Activated CD4-positive, alpha-beta T cell treated with anti-CD3 and anti-CD28 coated beads for 1 hour (primary cell): ENCODE data around the gene CRK.
"Not testable (repeated sequence)": the region's sequence is repeated elsewhere in the genome, so short reads cannot be mapped to it uniquely, and the experiment has no call there.

Experiments used
- DNase-seq: peaks from one replicate; pipeline ENCODE4 v3.0.0-alpha.2; 2020

Gene CRK

GRCh38 chr17:1379930-1380313 lies 76.1 kb downstream of the CRK start:
- no peak for DNase-seq

DNA sequence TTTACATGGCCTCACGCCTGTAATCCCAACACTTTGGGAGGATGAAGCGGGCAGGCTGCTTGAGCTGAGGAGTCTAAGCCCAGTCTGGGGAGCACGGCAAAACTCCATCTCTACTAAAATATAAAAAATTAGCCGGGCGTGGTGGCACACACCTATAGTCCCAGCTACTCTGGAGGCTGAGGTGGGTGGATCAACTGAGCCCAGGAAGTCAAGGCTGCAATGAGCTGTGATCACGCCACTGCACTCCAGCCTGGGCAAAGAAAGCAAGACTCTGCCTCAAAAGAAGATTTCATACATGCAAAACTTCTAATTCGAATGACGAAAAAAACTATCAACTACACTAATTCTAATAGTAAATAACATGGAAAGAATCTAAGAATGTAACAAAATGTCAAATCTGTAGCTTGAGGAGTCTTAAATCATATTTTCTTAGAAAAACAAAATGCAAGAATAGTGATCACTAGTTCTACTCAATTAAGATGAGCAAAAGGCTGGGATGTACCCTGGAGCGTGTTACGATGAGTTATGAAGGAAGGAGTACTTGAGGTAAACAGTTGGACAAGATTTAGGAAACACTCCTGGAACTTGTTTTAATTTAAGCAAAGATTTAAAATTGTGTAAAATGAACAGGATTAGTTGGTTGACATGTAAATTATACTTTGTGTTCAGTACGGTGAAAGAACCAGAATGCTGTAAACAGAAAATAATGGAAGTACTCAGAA lies 76.7 kb downstream of the CRK start:
- no peak for DNase-seq

GRCh38 chr17:1378476-1378860 lies 77.6 kb downstream of the CRK start:
- DNase-seq = not testable (repeated sequence)

DNA sequence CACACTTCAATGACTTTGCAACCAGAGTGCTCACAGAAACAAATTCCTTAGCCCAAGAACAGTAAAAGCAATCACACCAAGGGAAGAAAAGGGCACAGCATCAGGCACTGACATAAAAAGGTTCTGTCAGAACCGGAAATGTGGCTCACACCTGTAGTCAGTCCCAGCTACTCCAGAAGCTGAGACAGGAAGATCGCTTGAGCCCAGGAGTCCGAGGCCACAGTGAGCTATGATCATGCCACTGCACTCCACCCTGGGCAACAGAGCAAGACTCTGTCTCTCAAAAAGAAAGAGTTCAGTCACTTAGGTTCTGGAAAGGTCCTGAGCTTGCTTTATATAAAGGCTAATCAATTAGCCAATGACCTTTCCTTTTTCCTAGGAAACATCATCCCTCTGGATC lies 78.7 kb downstream of the CRK start:
- DNase-seq = no peak

GRCh38 chr17:1376061-1376460 lies 80.0 kb downstream of the CRK start:
- DNase-seq = no peak

GRCh38 chr17:1375615-1376014 lies 80.4 kb downstream of the CRK start:
- no peak for DNase-seq

DNA sequence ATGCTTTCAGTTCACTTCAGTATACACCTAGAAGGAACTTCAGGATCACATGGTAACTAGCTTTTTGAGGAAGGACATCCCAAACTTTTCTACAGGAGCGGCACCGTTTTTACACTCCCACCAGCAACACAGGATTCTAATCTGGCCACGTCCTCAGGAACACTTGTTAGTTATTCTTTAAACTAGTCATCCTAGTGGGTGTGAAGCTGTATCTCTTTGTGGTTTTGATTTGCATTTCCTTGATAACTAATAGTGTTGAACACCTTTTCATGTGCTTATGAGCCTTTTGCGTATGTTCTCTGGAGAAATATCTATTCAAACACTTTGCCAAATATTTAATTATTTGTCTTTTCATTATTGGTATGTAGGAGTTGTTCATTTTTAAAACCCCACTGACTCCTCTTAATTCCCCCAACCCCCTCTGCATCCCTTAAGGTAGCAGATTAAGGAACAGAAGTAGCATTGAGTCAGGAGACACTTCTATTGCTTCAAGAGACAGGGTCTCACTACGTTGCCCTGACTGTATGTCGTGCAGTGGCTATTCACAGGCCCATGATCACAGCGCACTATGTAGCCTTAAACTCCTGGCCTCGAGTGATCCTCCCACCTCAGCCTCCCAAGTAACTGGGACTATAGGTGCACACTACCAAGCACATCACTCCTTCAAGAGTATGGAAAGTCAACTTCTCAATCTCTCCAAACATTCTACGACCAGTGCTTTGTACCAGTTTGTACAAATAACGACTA lies 81.4 kb downstream of the CRK start:
- no peak for DNase-seq

- DNase-seq = no peak
These were observed 82.3 kb downstream of the CRK start for GRCh38 chr17:1373707-1374237.

DNA sequence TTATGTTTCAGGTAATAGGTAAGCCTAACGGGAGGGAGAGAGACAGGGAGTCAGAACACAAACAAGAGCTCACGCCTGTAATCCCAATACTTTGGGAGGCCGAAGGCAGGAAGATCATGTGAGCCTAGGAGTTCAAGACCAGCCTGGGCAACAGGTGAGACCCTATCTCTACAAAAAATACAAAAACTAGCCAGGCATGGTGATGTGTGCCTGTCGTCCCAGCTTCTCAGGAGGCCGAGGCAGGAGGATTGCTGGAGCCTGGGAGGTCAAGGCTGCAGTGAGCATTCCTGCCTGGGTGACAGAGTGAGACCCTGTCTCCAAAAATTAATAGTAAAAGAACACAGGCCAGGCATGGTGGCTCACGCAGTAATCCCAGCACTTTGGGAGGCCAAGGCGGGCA lies 83.4 kb downstream of the CRK start:
- no peak for DNase-seq

GRCh38 chr17:1371893-1372590 lies 84.0 kb downstream of the CRK start:
- no peak for DNase-seq
